B cell (primary cell): ENCODE measurements around the gene FOXO3. TPM values are rescaled to one million over a fixed set of nuclear protein-coding genes. Genes with fewer than 3 reads are reported as not detected.

Experiments used
- ATAC-seq: fragments of 200-7000 bp; cut with Tn5 transposase; one replicate; pipeline ENCODE4 v1.10.0; 2021; ENCODE audit warnings: low read depth, mild to moderate bottlenecking, moderate number of reproducible peaks, moderate library complexity
- CTCF ChIA-PET: fragments of 350-600 bp; sonication (Branson Sonifier 250); formaldehyde crosslinking; loops from one replicate; lab custom pipeline; 2021; ENCODE audit warnings: antibody characterized with exemption, inconsistent platforms; lab: Charles Lee
- POLR2A ChIA-PET: fragments of 350-600 bp; sonication (Branson Sonifier 250); formaldehyde crosslinking; loops from one replicate; lab custom pipeline; 2021; ENCODE audit warnings: antibody characterized with exemption; lab: Charles Lee
- DNase-seq: peaks from one replicate; pipeline ENCODE4 v3.0.0; 2013
- H2AFZ ChIP-seq: 2 replicates; pipeline ENCODE4 v1.6.1; 2012; ENCODE audit warnings: mild to moderate bottlenecking, low read depth, low read length; ENCODE audit not compliant: insufficient read depth, poor library complexity, severe bottlenecking
- H3K27ac ChIP-seq, 2 donors: 1 replicate in 1 of 2; 2 replicates in 1 of 2; pipeline ENCODE4 v1.5.1; 2012 to 2013; ENCODE audit warnings: low read length in 2 of 2, mild to moderate bottlenecking in 2 of 2, moderate library complexity in 1 of 2
- H3K27me3 ChIP-seq, 4 experiments: fragments of 200-600 bp in 1 of 4; sonication (generic) in 1 of 4; replicated peaks in 1 of 4; 1 replicate in 2 of 4; 2 replicates in 2 of 4; pipeline versions ENCODE4 v1.6.1 to v1.7.0; 2013 to 2016; ENCODE audit warnings: low read length in 3 of 4, mild to moderate bottlenecking in 2 of 4, mixed read lengths in 1 of 4, moderate library complexity in 1 of 4; ENCODE audit not compliant: insufficient read depth in 4 of 4, control insufficient read depth in 3 of 4; ENCODE audit errors: control extremely low read depth in 1 of 4
- H3K36me3 ChIP-seq, 2 experiments: replicated peaks in 1 of 2; 1 replicate in 1 of 2; 2 replicates in 1 of 2; pipeline versions ENCODE4 v1.6.1 to v1.7.1; 2013; ENCODE audit warnings: low read length in 1 of 2; ENCODE audit not compliant: insufficient read depth in 2 of 2, control insufficient read depth in 1 of 2; ENCODE audit errors: control extremely low read depth in 1 of 2, extremely low read depth in 1 of 2
- H3K4me1 ChIP-seq, 2 donors: fragments of 200-600 bp in 1 of 2; sonication (generic) in 1 of 2; 1 replicate in 1 of 2; 2 replicates in 1 of 2; pipeline versions ENCODE4 v1.5.1 to v1.6.1; 2013 to 2017; ENCODE audit warnings: low read length in 2 of 2; ENCODE audit not compliant: control insufficient read depth in 2 of 2, insufficient read depth in 2 of 2
- H3K4me2 ChIP-seq: replicated peaks from 2 replicates; pipeline ENCODE3; 2012; ENCODE audit warnings: mild to moderate bottlenecking, low read depth, low read length; ENCODE audit not compliant: poor library complexity, severe bottlenecking
- H3K4me3 ChIP-seq, 5 experiments: fragments of 200-600 bp in 1 of 5; sonication (generic) in 1 of 5; 1 replicate in 3 of 5; 2 replicates in 2 of 5; pipeline versions ENCODE4 v1.5.1 to v1.7.0; 2011 to 2016; ENCODE audit warnings: low read length in 4 of 5, mild to moderate bottlenecking in 4 of 5, low read depth in 2 of 5, control low read depth in 1 of 5, moderate library complexity in 1 of 5; ENCODE audit not compliant: insufficient read depth in 1 of 5; ENCODE audit errors: control extremely low read depth in 1 of 5, extremely low read depth in 1 of 5
- H3K79me2 ChIP-seq: fragments of 200-600 bp; sonication (generic); one replicate; pipeline ENCODE4 v1.6.0; 2016; ENCODE audit warnings: low read length; ENCODE audit not compliant: control insufficient read depth, insufficient read depth
- H3K9ac ChIP-seq: fragments of 200-600 bp; sonication (generic); 2 replicates; pipeline ENCODE4 v1.6.1; 2017; ENCODE audit warnings: mild to moderate bottlenecking, low read length, moderate library complexity
- H3K9me3 ChIP-seq, 3 donors: one replicate each; pipeline versions ENCODE4 v1.6.1 to v1.7.1; 2013; ENCODE audit warnings: low read length in 2 of 3; ENCODE audit not compliant: control insufficient read depth in 2 of 3, insufficient read depth in 1 of 3; ENCODE audit errors: control extremely low read depth in 1 of 3
- H4K20me1 ChIP-seq: 2 replicates; pipeline ENCODE4 v1.6.0; 2012; ENCODE audit warnings: mild to moderate bottlenecking, low read length; ENCODE audit not compliant: insufficient read depth, control insufficient read depth, poor library complexity, severe bottlenecking
- H3K27ac Mint-ChIP-seq: one replicate; pipeline ENCODE4 v1.8.0; 2021; ENCODE audit warnings: mixed read lengths
- H3K27me3 Mint-ChIP-seq: one replicate; pipeline ENCODE4 v1.8.0; 2021; ENCODE audit warnings: mixed read lengths
- H3K4me1 Mint-ChIP-seq: one replicate; pipeline ENCODE4 v1.8.0; 2021; ENCODE audit warnings: mixed read lengths
- H3K4me3 Mint-ChIP-seq: one replicate; pipeline ENCODE4 v1.8.0; 2021; ENCODE audit warnings: mixed read lengths
- H3K9me3 Mint-ChIP-seq: one replicate; pipeline ENCODE4 v1.8.0; 2022; ENCODE audit warnings: mixed read lengths; ENCODE audit not compliant: insufficient read depth
- CTCF ChIP-seq: fragments of 200-600 bp; IDR thresholded peaks from one replicate; pipeline ENCODE4 v1.8.0; 2022; ENCODE audit warnings: antibody characterized with exemption, mild to moderate bottlenecking
- EZH2 ChIP-seq: IDR thresholded peaks from 2 replicates; pipeline ENCODE4 v1.6.1; 2012; ENCODE audit warnings: borderline replicate concordance, low read depth, mild to moderate bottlenecking, moderate library complexity, low read length; ENCODE audit not compliant: insufficient read depth, poor library complexity, severe bottlenecking
- WGBS: methylation state at CpG from one replicate; pipeline ENCODE4 v1.1.5; 2013; ENCODE audit warnings: missing lambda C conversion rate; ENCODE audit not compliant: insufficient coverage; 5-methylcytosine and 5-hydroxymethylcytosine counted together
- intact Hi-C: fragments of 100-400 bp; cut with micrococcal nuclease; formaldehyde crosslinking; loops from one replicate; pipeline ENCODE4 v1.10.0; 2022
- polyA plus RNA-seq: library from polyadenylated mRNA; depleted of rRNA; stranded (reverse); fragments of >200 nt; gene quantifications from 2 replicates; pipeline ENCODE4 v1.2.3, GENCODE V29; 2012
- total RNA-seq, 2 donors: library from RNA; stranded (reverse); fragments of 120-200 nt in 1 of 2; gene quantifications; 1 replicate in 1 of 2; 2 replicates in 1 of 2; pipeline versions ENCODE4 v1.2.3 to v1.2.4, GENCODE V29; 2013 to 2022

Gene FOXO3
- total and polyA plus RNA-seq, 2 donors (not counting 1 experiment from before 2014, with no cell fraction given), result 6.0 to 16.9 TPM

GRCh38 chr6:108732091-108732870 is 171.6 kb downstream of the FOXO3 start:
- H3K36me3 ChIP-seq, result no peaks in the 10 kb centered on the region
- no peak overlapping the region for H3K27ac ChIP-seq
- intact Hi-C loops, result no loop called here
- H3K27me3 ChIP-seq, result peaks cover 0 to 4% (median 0%) of the 10 kb centered on the region in 4 experiments
- no peak for TF ChIP-seq CTCF
- TF ChIP-seq EZH2, result no peak
- Mint-ChIP-seq H3K9me3 (no peaks in the 10 kb centered on the region), H3K27ac (no peak overlapping the region), H3K27me3 (peaks cover 24% of the 10 kb centered on the region), H3K4me3 (no peak overlapping the region), H3K4me1 (peaks cover 4% of the 10 kb centered on the region)
- 94% methylated on average over 8 of the region's 16 CpGs for WGBS
- H3K4me2 ChIP-seq, result no peak overlapping the region
- ChIA-PET POLR2A (no interaction called here), CTCF (no interaction called here)
- H3K4me1 ChIP-seq, result peaks cover 0 to 4% of the 10 kb centered on the region in 2 donors
- H3K9ac ChIP-seq, result no peak overlapping the region
- H3K9me3 ChIP-seq, result no peaks in the 10 kb centered on the region
- H3K79me2 ChIP-seq, result no peaks in the 10 kb centered on the region
- no peak overlapping the region for H2AFZ ChIP-seq
- no peak for DNase-seq
- no peak overlapping the region for H3K4me3 ChIP-seq
- ATAC-seq, result no peak
- H4K20me1 ChIP-seq, result no peaks in the 10 kb centered on the region

DNA sequence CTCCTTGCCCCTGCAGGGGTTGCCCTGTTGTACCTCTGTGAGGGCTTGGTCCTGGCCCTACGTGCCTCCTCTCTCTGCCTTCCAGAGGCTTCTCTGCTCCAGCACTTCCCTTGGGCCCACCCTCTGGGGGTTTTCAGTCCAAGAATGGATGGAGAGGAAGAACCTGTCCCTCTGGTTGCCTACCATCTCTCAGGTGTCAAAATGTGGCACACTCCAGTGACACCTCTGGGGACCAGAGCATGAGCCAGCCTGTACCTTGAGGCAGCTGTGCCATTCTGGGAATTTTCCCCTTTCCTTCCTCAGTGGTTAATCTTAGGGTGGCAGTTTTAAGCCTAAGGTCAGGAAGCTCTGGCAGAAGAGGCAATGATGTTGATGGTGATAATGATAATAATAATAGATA is 172.3 kb downstream of the FOXO3 start:
- H3K27me3 ChIP-seq, result peaks cover 0 to 4% (median 0%) of the 10 kb centered on the region in 4 experiments
- no peaks in the 10 kb centered on the region for H3K9me3 ChIP-seq
- DNase-seq (no peak), ATAC-seq (no peak)
- no peak overlapping the region for H3K4me2 ChIP-seq
- H2AFZ ChIP-seq, result no peak overlapping the region
- H3K9ac ChIP-seq, result no peak overlapping the region
- intact Hi-C loops, result no loop called here
- H3K27ac ChIP-seq, result no peak overlapping the region
- WGBS, result 100% methylated on average over 1 of the region's 1 CpG
- H3K4me1 ChIP-seq, result peaks cover 0 to 4% of the 10 kb centered on the region in 2 donors
- peaks cover 4% of the 10 kb centered on the region for H3K4me1 Mint-ChIP-seq
- H3K27me3 Mint-ChIP-seq, result peaks cover 20% of the 10 kb centered on the region
- ChIA-PET CTCF (no interaction called here), POLR2A (no interaction called here)
- H3K4me3 ChIP-seq, result no peak overlapping the region
- H3K9me3 Mint-ChIP-seq, result no peaks in the 10 kb centered on the region
- no peaks in the 10 kb centered on the region for H3K36me3 ChIP-seq
- H4K20me1 ChIP-seq, result no peaks in the 10 kb centered on the region
- TF ChIP-seq CTCF (no peak), EZH2 (no peak)
- no peak overlapping the region for H3K4me3 Mint-ChIP-seq
- H3K27ac Mint-ChIP-seq, result no peak overlapping the region
- H3K79me2 ChIP-seq, result no peaks in the 10 kb centered on the region
